GM21515 (cell line): Measurements from ENCODE around the gene MX1.

ENCODE experiments used
- ATAC-seq: cut with Tn5 transposase; IDR thresholded peaks from one replicate; pipeline ENCODE4 v1.9.1; 2021; ENCODE audit not compliant: unreplicated experiment

The MX1 gene

DNA sequence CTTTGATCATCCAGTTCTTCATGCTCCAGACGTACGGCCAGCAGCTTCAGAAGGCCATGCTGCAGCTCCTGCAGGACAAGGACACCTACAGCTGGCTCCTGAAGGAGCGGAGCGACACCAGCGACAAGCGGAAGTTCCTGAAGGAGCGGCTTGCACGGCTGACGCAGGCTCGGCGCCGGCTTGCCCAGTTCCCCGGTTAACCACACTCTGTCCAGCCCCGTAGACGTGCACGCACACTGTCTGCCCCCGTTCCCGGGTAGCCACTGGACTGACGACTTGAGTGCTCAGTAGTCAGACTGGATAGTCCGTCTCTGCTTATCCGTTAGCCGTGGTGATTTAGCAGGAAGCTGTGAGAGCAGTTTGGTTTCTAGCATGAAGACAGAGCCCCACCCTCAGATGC lies 32.5 kb downstream of the MX1 start:
- no peak for ATAC-seq

DNA sequence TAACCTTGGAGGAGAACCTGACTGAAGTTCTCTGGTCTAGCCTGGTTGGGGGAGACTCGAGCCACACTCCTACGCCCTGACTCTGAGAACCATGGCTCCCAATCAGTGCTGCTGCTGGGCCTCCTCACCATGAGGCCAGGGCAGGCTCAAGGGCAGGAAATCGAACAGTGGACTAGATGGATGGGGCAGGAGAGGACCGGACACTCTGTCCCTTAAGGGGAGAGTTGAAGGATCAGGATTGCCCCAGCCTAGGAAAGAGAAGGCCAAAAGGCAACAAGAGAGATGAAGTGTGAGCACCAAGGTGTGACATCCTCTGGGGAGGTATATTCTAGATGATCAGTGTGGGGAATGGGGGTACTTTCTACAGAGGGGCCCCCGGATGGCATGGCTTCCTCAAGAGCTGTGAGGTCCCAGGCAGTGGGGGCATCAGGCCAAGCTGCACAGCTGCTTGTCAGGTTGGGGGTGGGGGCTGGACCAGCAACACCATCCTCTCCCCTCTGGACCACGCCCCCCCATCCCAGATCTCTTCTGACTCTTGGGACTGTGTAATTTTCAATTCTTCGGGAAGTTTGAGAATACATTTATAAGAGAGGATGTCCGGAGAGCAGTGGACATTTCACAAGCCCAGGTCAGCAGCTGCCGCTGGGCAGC lies 34.0 kb downstream of the MX1 start:
- ATAC-seq, result no peak

DNA sequence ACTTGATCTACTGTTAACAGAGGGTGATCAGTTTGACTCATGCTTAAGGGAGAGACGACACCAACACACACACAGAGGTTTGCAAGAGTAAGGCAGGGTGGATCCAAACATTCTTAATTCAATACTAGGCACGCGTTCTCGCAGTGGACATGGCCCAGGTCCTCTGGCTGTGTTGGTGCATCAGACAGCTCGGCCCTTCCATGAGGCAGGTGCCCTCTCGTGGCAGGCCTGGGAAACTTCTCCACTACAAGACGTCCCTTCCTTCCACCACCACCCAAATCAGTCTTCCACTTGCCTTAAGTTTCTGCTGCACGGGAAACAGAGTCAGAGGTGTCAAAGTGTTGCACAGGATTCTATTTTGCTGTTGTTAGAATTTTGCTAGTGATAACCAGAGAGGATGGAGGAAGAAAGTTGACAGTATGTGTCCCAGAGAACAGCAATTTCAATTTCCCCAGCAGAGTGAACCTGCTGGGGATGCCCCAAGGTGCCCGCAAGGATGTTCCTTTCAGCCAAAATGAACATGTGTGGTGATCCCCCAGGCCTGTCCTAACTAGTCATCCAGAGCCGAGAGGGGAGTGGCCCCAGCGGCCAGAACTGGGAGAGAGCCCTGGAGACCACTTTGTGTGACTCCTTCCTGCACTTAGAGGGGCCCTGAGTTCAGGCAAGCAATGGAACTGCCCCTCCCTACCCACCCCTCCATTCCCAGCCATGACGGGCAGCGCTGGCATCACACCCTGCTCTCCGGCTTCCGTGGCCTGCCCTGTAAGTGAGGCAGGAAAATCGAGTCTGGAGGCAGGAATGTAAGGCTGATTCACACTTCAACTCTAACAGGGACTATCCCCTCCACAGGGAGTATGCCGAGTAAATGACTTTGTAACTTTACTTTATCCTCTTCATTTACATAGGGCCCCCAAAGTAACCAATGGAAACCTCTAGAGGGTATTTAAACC lies 34.8 kb downstream of the MX1 start:
- ATAC-seq, result no peak

DNA sequence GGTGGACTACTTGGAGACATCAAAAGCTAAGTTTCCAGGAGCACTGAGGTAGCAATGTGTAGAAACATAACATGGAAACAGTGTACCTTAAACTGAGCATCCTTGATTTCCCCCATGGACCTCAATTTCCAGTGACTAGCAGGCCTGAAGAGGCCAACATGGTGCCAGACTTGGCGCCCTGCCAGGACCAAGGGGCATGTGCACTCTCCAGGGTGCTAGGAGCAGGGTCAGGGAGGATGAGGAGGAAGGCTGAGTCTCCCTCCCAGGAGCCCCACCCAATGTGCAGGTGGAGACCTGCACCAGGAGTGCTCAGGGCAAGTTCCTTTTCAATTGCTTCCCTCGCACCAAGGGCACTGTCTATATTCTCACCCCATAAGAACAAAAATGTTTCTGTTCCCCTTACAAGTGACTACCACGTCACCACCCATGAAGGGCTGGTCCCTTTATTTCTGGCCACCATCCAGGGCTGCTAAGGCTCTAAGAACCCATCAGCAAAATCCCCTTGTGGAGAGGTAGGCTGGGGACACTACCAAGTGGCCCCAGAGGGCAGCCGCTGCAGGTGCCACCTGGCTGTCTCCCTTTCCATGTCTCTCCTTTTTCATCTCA lies 39.2 kb downstream of the MX1 start:
- ATAC-seq, result no peak

DNA sequence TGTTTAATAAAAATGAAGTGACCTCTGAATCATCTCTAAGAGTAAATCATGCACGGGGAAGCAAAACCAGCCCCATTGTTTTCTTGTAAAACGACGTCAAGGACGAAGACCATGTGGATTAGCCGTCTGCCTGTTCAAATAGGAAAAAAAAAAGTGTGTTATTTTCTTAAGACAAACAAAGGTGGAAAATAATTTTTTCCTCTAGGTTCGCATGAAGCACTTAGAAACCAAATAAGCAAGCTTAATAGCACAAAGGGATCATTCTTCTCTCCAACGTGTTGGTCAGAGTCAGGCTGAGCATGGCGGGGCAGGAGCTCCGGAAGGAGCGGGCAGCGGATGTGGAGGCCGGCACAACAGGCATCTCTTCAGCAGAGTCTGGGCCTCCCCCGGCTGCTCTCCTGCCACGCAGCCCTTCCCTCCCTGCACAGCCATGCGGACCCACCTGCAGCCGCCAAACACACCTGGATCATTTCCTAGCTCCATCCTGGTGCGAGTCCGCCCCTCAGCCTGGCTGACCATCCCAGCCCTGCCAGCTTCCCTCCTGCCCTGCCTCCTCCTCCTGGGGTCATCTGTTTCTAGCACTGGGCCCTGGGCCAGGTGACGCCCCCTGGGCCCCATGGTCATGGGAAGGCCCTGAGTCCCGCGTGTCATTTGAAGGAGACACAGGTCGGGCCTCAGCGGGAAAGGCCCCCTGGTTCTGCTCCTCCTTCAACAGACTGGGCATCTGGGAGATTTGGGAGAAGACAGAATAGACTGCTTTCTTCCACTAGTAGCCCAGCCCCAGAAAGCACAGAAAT lies 40.2 kb downstream of the MX1 start:
- no peak for ATAC-seq

DNA sequence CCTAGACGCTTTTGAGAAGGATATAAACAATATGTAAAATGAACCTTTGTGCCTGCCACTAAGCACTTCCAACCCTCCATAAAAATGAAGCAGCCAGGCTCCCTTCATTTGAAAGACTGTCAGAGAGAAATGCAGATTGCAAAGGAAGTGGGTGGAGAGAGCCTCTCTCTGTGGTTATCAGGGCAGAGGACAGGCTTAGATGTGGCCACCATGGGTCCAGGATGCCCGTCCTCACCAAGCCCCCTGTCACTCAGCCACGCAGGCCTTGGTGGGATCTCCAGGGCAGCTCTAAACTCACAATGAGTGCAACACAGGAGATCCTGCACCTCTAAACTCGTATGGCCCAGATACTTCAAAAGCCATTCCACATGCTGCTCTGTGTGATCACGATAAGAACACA lies 44.0 kb downstream of the MX1 start:
- no peak for ATAC-seq

DNA sequence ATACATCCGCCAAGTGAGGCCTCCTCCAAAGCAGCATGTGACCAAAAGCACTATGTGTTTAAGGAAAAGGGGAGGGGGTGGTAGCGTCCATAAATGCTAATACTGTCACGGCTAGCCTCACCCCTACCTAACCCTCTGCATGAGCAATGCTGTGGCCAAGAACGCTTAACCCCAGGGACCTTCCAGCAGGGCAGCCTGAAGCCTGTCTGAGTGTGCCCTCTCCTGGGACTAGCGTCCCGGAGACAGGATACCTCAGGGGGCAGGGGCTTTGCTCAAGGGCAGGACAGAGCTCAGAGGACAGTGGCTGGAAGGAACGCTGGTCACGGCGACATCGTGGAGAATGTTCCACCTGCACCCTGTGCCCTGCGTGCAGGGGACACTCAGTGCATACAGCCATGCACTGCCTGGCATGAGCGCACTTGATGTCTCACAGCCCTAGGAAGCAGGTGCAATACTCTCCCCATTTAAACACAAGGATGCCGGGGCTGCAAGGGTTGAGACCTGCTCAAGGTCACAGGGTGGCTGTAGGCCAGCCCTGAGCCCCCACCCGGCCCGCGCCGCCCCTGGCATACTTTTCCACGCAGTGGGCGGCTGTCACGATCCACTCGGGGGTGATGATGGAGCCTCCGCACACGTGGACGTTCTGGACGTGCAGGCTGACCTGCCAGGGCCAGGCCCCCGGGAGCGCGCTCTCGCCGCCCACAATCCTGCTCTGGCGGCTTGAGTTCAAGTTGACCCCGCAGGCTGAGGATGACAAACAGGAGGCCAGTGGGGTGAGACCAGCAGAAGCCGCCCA lies 46.9 kb downstream of the MX1 start:
- no peak for ATAC-seq

DNA sequence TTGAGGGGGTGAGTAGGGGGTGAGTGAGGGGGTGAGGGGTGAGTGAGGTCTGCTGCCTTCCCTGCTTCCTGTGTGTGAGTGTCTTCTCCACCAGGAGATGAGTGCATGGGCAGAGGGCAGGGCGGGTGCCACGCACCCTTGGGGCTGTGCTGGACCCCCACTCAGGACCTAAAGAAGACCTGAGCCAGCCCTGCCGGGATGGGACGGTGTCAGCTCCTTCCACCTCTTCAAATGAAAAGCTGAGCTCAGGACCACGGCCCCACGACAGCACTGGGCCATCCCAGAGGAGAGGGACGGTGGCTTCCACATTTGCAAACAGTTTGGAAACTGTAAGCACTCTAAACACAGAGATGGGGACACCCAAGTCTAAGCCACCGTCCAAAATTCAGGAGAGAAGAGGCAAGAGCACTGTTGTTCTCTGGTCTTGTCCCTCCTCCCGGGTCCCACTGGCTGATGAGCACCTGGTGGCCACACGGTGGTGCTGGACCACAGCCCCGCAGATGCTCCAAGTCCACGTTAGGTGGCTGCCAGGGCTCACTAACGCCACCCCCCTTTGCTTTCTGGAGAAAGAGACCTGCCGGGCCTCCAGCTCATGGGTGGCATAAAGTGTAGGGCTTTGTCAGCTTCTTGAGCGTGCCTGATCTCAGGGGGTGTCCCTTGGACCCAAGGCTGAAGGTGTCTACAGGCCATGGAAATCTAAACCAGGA lies 49.8 kb downstream of the MX1 start:
- ATAC-seq, result no peak

DNA sequence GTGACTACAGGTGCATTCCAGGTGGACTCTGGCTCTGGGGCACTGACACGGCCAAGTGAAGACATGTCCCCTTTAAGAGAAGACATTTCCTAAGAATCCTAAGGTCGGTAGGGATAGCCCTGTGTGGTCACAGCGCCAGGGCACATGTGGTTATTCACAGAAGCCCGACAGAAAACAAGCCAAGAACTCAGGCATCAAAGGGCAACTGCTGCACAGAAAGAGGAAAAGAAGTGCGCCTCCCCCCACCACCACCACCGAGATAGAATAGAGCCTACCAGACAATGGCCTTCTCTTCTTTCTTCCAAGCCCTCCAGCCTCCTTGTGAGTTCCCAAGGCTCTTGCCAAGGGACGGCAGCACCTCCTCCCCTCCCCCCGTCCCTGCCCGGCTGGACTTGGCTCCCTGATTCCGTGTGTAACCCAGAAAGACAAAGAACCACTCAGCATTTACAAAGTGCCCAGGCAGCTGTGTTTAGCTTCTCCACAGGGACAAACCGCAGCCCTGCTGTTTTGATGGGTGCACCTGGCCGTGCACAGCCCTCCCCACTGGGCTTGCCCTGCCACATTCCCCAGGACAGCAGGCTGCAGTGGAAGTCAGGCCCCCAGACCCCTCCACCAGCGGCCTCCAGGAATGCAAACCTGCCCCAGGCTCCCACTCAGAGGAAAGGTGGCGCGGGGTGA lies 51.7 kb downstream of the MX1 start:
- ATAC-seq, result no peak

DNA sequence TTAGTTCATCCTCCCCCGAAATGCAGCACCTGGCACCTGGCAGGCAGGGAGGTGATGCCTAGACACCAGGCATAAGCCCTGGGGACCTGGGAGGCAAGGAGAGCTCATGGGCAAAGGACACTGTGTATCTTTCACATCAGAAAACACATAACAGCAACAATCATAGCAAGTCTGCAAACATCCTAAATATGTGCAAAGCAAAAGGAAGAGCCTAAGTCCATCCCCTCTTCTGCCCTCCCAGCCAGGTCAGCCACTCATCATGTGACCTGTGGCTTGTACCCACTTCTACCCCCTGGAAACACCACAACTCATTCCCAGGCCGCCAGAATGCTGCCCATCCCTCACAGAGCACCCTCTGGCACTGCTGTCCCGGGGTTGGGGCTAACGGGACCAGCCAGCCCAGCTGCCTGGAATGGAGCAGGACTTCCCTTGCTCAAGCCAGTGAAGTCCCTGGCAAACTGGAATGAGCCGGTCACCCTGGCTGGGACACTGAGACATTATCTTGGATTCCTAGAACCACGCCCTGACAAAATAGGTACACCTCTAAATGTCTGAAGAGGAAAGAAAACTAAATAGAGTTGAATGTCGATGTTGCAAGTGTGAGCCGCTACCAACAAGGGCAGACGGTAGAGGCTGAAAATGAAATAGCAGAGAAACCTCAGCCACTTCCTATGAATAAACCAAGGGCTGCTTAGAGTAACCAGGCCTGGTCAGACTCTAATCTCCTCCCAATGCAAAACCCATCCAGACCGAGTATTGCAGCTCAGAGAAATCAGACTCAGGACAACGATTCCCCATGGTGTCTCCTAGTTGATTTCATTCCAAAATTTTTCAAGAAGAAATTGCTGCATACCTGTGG lies 52.5 kb downstream of the MX1 start:
- ATAC-seq, result no peak

DNA sequence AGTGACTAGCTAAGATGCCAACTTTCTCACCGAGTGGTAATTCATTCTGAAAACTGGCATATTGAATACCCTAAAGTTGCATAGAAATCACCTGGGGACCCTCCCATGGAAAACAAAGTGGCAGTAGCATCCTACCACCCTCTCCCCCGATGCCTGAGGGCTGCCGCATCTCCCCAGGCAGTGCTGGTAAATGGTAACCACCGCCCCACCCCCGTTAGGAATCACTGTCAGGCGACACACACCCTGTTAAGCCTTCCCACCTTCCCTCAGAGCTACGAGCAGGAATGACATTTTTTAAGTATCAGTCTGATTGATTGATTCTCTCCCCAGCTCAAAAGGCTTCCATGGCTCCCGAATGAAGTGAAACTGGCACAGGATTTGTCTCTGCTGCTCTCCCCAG lies 53.6 kb downstream of the MX1 start:
- no peak for ATAC-seq

DNA sequence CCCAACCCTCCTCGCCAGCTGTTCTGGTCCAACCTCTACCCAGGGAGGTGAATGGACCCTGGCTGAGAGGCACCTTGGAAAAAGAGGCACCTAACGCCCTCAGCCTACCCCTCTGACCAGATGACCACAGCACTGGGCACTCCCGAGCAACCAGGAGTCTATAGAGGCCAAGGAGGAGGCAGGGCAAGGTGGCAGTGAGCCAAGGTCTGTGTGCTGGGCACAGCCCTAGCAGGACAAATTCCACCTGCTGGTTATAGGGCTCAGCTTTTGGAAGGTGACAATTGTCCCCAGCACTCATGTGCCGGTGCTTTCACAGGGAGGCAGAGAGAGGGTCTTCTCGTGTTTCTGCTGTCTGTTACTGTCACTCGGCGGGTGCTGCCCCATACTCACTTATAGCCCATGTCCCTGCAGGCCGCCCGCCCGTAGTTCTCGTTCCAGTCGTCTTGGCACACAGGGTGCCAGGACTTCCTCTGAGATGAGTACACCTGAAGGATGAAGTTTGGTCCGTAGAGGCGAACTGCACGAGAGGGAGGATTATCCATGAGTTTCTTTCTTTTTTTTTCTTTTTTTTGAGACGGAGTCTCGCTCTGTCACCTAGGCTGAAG lies 54.1 kb downstream of the MX1 start:
- ATAC-seq, result no peak

DNA sequence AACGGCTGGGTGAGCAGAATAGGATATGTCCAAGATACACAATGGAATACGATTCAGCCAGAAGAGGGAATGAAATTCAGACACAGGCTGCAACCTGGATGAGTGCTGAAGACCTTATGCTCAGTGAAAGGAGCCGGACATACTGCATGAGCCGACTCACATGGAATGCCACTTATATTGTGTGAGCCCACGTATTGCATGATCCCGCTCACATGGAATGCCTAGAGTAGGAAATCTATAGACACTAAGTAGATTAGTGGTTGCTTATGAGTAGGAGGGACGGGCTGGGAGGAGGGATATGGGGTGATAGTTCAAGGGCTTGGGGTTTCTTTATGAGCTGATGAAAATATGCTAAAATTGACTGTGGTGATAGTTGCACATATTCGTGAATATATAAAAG lies 55.2 kb downstream of the MX1 start:
- ATAC-seq, result no peak

DNA sequence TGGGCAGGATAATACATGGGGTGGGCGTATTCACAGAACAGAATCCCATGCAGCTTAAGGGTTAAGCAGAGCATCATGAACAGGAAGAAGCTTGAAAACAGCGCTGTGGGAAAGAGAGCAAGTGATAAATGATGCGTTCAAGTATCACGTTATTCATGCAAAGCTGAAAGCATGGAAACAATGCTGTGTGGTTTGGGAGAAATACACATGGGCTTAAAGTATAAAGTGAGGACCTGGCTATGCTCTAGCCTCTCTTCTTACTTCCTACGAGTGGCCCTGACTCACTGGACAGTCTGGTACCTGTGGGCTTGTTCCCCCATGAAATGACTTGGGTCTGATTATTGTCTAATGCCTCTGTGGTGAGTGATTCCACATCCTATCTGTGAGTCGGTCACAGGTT lies 56.3 kb downstream of the MX1 start:
- ATAC-seq, result no peak

DNA sequence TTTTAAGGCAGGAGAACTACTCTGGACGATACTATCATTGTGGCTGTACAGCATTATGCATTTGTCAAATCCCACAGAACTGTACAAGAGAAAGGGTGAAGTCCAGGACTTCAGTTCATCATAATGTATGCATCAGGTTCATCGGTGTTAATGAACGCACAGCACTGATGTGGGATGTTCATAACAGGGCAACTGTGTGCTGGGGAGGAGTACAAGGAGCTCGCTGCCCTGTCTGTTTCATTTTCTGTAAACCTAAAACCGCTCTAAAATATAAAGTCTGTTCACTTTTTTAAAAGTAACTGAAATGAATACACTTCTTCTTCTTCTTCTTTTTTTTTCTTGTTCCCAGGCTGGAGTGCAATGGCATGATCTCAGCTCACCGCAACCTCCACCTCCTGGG lies 56.9 kb downstream of the MX1 start:
- no peak for ATAC-seq

DNA sequence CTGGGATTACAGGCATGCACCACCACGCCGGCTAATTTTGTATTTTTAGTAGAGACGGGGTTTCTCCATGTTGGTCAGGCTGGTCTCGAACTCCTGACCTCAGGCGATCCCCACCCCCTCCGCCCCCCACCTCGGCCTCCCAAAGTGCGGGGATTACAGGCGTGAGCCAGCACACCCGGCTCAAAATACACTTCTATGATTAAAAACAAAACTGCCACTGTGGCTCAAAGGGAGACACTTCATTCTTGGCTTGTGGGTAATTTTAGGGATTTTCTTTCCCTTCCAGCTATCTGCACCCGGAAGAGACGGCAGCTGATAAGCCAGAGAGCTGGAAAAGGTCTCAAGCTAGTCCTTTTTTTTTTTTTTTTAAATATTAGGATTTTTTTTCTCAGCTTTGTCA lies 57.4 kb downstream of the MX1 start:
- no peak for ATAC-seq

DNA sequence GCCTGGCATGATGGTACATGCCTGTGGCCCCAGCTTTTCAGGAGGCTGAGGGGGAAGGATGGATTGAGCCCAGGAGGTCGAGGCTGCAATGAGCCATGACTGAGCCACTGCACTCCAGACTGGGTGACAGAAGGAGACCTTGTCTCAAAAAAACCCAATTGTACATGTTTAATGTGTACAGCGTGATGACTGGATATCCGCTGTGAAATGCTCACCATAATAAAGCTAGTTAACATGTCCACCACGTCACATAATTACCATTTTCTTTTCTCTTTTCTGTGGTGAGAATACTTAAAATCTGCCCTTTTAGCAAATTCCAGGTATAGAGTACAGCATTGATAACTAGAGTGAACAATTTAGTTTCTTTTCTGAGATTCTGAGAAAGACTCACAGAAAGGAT lies 57.9 kb downstream of the MX1 start:
- ATAC-seq, result no peak

DNA sequence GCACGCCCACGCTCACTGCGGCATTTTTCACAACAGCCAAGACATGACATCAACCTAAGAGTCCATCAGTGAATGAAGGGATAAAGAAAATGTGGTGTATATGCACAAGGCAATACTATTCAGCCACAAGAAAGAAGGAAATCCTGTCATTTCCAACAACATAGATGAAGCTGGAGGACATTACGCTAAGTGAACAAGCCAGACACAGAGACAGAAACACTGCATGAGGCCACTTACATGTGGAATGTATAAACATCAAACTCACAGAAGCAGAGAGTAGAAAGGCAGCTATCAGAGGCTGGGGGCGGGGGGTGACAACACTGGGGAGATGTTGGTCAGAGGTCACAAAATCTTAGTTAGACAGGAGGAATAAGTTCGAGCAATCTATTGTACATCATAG lies 61.0 kb downstream of the MX1 start:
- no peak for ATAC-seq
